KBM-7 (cell line): ENCODE results near the gene LRTM2.

Experiments
- DNase-seq: peaks from one replicate; pipeline ENCODE4 v3.0.0-alpha.2; 2015
- in situ Hi-C: fragments of 300-500 bp; cut with MboI; formaldehyde crosslinking; loops from 2 replicates; pipeline ENCODE4 v1.14.3; 2020; ENCODE audit warnings: low sequenced_read_pairs, low pct_unique_long_range_greater_than_20kb, mixed read lengths

LRTM2 gene

DNA sequence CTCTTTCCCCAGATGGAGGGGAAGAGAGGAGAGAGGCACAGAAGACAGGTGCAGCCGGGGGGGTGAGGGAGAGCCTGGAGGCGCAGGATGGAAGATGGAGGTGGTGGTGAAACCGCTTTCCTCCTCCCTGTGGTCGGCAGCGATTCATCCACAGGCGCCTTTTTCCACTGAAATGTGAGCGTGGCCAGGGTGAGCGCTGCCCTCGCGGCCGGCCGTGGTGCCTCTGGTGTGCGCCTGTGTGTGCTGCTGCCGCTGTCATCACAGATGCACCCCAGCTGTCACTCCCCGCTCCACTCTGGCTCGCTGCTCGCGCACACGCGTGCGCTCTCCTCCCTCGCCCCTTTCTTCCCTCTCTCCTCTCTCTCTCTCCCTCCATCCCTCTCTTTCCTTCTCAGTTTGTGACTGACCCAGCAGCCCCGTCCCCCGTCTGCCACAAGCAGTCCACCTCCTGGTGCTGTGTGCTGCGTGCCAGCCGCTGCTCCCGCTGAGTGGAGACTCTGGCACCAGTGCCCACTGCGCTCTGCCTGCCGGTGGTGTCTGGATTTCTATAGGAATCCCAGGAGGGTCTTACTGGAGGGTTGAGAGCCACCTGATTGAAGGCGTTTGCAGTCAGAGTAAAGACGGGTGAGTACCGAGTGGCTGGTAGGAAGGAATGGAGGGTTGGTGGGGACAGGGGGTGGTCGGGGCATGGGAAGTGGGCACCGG is at the start of gene LRTM2:
Gene LRTM2, plus strand, starts transcription at position 375 of the 705 bp plus-strand sequence. CDS start 7,584 bp downstream, outside the sequence.
- no peak for DNase-seq
- in situ Hi-C loops = no loop called here

DNA sequence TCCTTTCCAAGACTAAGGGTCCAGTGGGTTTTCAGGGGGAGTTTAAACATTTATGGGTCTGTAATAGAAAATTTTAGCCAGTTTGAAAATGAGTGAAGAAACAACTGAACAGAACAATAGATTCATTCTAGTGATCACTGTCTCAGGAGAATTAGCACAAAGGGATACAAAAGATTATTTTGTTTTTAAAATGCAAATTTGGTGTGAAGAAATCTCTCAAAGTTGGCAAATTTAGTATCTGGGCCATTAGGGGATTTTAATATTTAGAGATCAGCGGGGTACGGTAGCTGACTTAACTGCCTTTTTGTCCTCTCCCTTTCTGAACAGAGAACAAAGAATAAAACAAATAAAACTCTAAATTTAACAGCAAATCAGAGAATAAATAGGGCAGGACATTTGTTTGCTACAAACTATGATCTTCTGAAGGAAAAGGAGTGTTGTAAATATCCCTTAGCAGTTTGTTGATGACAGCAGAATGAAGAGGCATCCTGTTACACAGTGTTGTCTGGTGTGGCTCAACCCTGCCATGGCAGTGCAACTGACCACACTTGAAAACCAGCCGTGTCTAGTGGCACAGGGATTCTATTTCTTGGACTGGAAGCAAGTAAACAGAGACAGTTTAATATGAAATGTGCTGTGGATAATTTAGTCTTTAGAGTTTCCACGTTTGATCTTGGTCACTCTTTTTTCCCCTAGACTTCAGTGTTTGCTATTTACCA is 46.3 kb upstream of the LRTM2 start:
- in situ Hi-C loops = no loop called here
- no peak for DNase-seq

DNA sequence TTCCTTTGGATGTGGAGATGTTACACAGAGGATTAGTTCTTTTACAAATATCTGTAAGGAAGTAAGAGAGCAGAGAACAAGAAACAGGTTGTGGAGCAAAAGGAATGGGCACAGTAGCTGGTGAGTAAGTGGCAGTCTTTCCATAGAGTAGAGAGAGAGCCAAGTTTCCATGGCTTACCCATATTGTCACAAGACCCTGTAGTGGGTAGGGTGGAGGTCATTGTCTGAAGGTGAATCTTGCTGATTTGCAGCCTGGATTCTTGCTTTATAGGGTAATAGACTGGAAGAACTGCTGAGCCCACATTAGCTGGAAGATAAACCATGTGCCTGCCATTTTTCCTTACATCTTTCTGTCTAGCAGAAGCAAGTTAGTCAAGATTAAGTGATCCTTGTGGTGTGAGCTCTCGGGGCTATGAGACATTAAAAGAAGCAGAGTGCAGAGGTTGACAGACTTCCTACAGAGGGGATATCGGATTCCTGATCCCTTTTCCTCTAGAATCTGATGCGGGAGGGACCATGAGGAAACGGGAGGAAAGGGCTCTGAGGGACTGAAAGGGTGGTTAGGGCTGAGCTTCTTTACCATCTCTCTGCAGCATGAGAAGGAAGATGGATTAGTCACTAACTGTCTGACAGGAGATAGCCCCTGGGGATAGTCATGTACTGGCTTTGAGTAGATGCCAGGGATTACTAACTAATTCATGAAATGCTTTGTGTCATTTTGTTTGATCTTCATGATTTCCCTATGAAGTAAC is 44.0 kb upstream of the LRTM2 start:
- no peak for DNase-seq
- in situ Hi-C loops = no loop called here

DNA sequence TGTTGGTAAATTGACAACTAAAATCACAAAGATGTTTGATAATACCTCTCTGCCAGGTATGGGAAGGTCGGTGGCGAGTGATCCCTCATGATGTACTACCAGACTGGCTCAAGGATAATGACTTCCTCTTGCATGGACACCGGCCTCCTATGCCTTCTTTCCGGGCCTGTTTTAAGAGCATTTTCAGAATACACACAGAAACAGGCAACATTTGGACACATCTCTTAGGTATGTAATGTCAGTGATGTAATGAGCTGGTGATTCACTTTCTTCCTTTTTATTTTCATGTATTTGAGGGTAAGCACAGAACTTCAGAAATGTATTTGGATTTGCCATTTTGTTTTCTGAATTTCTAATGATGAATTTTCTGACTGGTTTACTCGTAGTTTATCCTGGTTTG is 42.6 kb upstream of the LRTM2 start:
- in situ Hi-C loops = no loop called here
- no peak for DNase-seq

DNA sequence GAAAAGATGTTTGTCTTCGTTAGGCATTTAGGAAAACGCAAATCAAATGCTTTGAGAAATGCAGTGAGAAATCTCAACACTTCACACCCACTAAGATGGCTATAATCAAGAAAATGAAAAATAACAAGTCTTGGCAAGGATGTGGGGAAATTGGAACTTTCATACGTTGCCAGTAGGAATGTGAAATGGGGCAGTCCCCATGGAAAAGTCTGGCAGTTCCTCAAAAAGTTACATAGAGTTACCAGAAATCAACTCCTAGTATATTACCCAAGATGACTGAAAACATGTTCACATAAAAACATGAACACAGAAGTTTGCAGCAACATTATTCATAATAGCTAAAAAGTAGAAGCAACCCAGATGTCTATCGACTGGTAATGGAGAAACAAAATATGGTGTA is 41.5 kb upstream of the LRTM2 start:
- in situ Hi-C loops = no loop called here
- no peak for DNase-seq

DNA sequence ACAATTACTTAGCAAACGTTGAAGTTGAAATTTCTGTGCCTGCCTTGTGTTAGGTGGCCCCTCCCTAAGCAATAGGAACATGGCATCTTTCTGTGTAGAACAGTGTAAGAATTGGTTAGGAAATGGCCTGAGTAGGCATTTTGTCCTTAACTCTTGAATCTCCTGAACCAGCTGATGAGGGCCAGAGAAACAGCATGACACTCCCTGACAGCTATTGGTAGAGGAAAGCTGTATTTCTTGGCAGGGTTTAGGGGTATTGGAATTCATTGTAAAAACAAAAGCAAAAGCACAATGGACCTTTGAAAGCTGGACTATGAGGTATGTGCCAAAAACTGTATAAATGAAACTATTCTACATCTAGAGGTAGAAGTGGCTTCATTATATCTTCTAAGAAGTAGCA is 40.6 kb upstream of the LRTM2 start:
- DNase-seq = no peak
- in situ Hi-C loops = loop anchor here (10.0 kb wide), 1 partner anchor 135 kb away; no protein-coding TSS in a partner anchor

DNA sequence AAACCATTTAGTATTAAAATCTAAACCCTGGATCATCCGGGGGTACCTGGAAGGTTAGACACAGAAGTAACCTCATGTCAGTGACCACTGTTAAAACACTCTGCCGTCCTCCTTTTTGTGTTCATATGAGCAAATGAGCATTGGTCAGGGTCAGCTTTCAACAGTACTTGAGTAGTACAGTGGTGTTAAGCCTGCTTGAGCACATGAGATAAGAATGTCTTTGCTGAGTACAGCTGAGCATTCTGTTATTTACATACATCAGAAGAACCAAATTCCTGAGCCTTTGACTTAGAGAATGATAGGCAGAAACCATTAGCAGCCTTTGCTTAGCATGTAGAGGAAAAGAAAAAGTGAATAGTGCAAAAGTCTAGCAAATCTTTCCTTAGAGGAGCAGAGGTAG is 38.6 kb upstream of the LRTM2 start:
- in situ Hi-C loops = loop anchor here (10.0 kb wide), 1 partner anchor 137 kb away; no protein-coding TSS in a partner anchor
- no peak for DNase-seq

DNA sequence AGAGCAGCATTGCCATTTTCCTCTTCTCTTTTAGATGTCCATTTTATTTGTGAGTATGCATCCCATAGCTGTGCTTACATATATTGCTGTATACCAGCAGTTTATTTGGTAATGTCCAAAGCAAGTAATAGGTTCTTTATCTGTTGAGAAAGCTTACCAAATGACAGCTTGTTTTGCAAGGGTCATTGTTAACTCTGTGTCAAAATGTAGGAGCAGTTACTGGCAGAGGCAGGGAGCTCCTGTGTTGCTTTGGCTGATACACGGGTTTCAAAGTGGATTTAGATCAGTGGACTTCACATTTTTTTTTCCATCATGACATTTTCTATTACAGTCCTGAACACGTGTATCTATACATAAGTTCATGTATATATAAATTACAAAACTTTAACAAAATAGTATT is 38.1 kb upstream of the LRTM2 start:
- in situ Hi-C loops = loop anchor here (10.0 kb wide), 1 partner anchor 137 kb away; no protein-coding TSS in a partner anchor
- no peak for DNase-seq

DNA sequence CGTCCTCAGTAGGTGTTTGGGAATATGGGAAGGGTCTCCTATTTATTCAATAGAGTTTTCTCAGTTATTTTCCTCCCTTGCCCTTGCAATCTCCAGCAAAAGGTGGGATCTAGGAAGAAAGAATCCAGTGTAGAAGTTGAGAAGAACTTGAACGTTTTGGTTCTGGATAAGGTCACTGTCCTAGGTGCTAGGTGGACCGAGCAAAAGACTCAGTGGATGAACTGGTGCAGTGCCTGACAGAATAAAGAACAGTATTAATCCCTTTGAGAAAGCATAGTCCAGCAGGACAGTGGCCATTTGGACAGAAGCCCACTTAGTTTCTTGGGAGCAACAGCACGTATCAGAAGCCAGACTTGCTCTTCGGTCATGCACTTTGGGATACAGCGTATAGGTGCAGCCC is 32.7 kb upstream of the LRTM2 start:
- in situ Hi-C loops = loop anchor here (10.0 kb wide), 1 partner anchor 143 kb away; no protein-coding TSS in a partner anchor
- no peak for DNase-seq

DNA sequence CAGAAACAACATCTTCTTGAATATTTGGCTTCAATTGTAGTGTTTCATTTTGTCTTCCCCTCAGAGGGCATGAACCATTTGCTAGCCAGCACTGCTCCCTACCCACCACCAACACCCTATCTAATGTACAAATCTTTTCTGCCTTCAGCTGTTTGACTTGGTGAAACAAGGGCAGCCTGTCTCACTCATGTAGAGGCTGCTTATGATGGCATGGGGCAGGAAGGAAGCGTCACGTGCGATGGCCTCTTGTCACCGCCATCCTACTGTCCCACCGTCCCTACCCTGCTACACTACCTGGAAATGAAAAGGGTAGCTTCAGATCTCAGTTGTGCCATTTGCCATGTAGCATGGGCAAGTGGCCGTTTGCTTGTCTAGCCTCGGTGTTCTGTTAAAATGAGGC is 29.9 kb upstream of the LRTM2 start:
- peak; percentile 27 for DNase-seq
- in situ Hi-C loops = no loop called here

DNA sequence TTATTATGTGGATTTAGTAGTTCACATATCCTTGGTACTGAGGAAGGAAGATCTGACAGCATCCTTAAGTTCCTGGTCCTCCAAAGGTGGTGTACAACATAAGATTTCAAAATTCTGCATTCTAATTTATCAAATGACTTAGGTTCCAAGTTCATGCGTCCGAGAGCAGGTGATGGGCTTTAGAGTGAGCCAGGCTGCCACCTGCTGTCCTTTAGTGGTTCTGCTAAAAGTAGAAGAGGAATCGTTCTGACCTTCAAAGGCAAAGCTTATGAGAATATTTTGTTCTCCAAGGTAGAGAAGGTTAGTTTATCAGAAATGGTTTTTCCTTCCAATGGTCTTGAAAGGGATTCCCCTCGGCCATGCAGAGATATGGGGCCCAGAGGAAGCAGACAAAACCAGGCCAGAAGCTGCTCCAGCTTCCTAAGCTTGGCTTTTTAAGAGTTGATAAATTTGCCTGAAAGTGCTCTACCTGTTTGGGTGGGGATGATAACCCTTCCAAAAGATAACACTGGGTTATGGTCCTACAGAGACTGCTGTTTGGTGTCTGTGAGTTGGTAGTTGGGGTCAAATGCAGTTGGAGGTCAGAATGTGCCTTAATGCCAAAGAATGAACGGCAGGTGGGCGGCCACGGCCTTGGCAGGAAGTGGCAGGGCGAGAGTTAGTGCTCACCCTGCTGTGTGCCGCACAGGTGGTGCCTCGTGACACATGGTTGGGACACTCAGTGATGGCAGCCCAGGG is 29.1 kb upstream of the LRTM2 start:
- in situ Hi-C loops = no loop called here
- DNase-seq = peak; percentile 80

DNA sequence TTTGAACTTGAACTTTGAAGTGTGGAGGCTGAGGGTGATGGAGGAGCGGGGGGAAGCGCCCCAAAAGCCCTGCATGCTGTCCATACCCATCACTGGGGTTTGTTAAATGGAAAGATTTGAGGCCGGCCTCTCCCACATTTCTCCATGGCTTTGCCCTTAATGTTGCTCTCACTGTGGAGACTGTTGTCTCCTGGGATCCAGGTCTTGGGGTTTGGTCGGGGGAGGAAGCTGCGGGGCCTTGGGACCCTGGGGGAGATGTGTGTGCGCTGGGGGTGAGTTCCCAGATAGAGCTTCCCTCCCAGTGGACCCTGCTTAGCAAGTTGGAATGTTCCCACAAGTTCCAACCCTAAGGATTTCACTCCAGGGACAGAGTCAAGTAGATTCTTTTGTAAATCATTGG is 28.0 kb upstream of the LRTM2 start:
- in situ Hi-C loops = no loop called here

DNA sequence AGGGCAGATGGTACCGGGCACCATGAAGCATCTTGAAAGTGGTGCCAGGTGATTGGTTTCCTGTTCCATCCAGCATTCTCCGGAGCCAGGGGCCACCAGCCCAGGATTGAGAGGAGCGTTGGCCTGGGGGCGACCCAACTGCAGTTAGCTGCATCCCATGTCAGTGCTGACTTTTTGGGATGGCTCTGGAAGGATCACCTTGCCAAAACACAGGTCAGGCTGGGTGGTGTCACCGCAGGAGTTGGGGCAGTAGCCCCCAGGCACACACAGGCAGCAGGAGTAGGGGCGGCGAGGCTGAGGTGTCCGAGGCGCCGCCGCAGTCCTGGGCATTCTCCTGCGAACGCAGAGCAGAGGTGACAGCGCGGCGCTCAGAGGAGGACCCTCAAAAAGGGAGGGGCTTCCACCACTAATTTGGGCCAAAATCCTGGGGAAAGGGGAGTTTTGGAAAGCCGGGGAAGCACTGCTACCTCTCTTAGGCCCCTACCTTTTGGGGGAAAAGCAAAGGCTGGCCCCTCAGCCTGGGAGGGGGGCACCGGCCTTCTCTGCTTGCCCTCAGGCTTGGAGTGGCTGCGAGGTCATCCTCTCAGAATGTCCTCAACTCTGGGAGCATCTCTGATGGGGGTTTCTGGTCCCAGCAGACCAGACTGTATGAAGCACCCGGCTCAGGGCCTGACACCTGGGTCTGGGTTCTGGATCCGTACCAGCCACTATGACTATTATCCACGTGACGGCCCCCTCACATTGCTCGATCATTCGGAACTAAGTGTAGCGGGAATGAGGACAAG is 26.7 kb upstream of the LRTM2 start:
- no peak for DNase-seq
- in situ Hi-C loops = no loop called here

More for the DNA sequence above, 28.0 kb upstream of the LRTM2 start:
- DNase-seq = no peak

DNA sequence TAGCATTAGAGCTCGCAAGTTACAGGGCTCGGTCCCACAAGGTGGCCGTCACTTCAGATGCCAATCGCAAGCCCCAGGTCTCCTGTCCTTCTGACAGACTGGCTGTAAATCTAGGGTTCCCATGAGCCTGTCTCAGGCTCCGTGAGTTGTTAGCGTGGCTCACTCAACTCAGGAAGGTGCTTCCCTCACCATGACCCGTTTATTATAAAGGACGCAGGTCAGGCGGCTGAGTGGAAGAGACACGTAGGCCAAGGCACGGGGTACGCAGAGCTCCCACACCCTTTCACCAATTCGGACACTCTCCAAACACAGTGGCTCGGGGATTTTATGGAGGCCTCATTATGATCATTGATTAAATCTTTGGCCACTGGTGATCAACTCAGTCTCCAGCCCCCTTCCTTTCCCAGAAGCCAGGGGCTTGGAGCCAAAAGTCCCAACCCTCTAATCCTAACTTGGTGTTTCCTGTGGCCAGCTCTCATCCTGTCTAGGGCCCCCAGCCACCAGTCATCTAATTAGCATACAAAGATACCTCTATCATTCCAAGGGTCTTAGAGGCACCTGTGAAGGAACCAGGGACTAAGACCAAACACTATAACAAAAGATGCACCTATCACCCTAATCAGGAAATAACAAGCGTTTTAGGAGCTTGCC is 25.8 kb upstream of the LRTM2 start:
- no peak for DNase-seq
- in situ Hi-C loops = no loop called here

DNA sequence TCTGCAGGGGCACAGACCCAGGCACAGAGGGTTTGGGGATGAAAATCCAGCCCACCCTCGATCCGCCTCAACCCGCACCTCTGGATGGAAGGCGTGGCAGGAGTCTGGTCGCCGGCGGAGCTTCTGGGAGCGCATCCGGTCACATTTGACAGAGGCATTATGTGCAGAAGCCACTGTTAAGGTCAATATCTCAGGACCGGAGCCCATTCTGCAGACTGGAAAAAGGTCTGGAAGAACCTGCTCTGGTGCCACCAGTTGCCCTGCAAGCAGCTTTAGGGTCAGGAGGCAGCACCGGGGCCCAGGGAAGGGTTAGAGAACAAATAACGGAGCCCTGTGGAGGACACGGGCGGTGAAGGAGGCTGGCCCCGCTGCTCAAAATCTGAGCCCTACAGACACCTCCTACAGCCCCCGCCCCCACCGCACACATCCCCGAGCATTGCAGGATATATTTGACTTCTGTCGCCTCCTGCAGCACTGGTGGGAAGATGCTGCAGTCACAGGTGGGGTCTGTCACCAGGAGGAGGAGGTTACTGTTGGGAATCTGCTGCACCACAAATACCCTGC is 25.1 kb upstream of the LRTM2 start:
- in situ Hi-C loops = no loop called here
- no peak for DNase-seq

DNA sequence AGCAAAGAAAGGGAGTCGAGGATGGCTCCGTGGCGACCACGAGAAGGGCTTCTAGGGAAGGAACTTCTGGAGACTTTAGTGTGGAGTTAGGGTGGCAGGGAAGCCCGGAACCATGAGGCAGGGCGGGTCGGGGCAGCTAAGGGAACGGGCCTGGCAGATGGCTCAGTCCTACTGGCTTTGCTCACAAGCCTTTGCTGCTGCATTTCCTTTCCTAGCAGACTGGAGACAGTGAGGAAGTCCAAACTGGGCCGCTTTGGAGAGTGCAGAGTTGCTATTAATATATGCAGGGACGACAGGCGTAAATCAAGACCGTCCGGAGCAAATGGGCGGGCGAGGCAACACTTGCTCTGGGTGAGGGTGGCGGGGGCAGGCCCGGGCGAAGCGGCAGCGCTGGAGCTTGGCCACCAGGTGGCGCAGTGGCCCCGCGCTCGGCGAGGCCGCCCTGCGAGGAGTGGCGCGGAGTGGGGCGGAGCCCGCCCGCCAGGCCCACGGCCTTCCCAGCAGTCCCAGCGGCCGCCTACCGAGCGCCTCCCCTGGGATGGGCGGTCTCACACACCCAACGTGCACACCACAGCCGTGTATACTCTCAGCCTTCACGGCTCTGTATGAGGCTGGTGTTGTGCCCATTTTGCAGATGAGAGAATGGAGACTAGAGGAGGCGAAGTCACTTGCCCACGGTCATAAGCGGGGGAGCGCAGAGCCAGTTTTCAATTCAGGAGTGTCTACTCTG is 24.4 kb upstream of the LRTM2 start:
- DNase-seq = peak; percentile 97
- in situ Hi-C loops = no loop called here

DNA sequence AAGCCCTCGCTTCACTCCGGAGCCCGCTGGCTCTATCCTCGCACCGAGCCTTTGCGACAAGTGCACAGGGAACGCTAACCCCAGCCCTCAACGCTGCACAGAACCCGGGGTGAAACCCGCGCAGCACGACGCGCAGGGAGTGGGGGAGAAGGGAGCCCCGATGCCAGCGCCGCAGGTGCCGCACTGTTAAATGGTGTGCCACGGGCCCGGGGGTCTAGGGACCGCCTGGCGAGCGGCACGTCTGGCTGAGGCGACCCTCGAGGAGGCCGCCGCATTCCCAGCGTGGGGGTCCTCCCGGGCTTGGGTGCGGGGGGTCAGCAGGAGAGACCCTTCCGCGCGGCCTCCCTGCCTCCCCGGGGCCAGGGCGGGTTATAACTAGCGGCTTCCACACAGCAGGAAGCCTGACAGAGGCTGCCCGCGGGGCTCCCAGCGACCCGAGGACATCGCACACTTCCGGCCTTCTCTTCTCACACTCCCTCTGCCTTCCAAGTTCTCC is 23.8 kb upstream of the LRTM2 start:
- DNase-seq = peak; percentile 81
- in situ Hi-C loops = no loop called here
